Islet of Langerhans (tissue), 1 donor: ENCODE measurements around the gene CDC45.
A peak's percentile ranks its signal among the peaks of the same experiment; 100 is the strongest.

ENCODE experiments used
- FAIRE-seq: peaks from one replicate; lab custom pipeline; 2011; peaks lifted over from hg19 to GRCh38; lab: Jason Lieb, UNC

The CDC45 gene

DNA sequence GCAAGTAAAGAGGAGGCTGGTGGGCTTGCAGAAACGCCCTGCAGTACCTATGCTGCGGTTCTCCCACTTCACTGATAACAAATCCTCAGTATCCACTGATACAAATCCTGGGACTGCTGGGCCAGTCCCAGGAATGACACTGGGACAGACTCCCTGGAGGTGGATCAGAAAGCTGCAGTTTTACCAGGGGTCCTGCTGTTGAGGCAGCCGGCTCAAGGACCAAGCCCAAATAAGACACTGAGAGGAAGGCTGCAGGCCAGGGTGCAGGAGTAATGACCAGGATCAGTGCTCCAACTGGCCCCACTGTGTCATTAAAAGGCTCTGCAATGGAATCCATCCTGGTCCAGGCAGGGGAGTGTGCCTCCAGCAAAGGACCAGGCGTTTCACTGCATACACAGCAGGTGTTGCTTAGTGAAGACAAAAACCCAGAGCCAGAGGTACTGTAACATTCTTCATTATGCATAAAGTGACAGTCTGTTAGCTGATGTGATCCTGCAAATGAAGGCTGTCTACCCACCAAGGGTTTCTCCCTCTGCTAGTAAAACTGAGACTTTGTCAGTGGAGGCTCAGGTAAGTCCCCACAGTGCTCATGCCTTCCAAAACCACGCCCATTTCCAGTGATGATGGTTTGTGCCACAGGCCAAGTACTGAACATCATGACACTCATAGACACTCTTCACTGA, 30.8 kb upstream of the CDC45 start:
- FAIRE-seq: no peak

DNA sequence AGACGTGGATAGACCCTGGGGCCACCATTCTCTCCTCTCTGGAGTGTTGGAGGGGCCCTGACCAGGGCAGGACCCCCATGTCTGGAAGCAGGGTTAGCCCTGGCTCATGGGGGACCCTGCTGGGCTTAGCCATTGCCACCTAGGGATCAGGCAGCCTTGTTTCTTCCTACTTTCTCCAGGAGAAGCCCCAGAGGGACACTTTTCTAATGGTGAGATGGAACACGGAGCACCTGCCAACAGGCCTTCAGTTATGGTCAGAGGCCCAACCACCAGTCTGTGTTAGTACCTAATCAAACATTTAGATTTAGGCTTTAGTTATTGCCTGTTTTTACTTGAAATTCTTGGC, 30.3 kb upstream of the CDC45 start:
- no peak for FAIRE-seq

GRCh38 chr22:19450363-19451175, 29.2 kb upstream of the CDC45 start:
- FAIRE-seq: no peak

DNA sequence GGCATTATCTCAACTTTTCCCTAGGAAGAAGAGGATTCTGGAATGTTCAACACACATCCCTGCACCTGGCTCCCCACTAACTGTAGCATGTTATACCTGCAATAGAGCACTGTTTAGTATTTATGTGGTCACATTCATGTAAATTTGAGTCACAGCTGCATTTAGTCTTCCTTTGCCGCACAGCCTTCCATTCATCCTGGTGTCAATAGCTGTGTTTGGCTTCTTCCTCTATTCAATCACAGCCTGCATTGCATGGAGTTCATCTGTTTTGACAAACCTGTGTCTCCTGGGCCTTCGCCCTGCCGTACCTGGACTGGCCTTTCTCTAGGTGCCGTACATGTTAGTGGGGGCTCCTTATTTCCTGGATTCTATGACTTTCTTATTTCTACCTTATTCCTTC, 28.1 kb upstream of the CDC45 start:
- FAIRE-seq: no peak

DNA sequence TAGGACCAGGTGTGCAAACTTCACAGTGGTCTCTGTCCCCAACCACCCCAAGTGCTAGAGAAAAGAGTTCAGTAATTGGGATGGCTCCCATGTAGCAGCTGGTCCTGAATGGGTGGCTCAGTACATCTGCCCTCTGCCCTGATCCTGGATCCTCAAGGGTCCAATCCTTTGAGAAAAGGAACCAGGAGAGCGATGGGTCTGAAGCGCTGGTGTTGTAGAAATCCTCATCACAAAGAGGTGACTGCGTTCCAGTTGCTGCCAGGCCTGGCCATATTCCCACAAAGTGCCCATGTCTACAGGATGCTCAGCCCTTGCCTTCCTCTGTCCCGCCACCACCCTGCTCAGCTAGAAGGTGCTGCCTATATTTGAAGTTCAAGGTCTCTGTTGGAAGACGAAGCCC, 26.0 kb upstream of the CDC45 start:
- no peak for FAIRE-seq

DNA sequence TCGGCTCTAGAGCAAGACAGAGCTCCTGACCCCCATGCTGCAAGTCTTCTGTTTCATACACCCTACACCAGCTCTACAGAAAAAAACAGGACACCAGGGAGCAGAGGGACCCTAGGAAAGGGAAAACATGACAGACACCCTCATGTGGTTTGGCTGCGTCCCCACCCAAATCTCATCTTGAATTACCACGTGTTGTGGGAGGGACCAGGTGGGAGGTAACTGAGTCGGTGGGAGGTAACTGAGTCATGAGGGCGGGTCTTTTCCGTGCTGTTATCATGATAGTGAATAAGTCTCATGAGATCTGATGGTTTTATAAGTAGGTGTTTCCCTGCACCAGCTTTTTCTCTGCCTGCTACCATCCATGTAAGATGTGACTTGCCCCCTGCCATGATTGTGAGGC, 25.6 kb upstream of the CDC45 start:
- FAIRE-seq: no peak

GRCh38 chr22:19455033-19455432, 24.7 kb upstream of the CDC45 start:
- no peak for FAIRE-seq

- no peak for FAIRE-seq
Observed at GRCh38 chr22:19455585-19456370, 23.9 kb upstream of the CDC45 start.

GRCh38 chr22:19456541-19456940, 23.2 kb upstream of the CDC45 start:
- FAIRE-seq: no peak

- FAIRE-seq: no peak
Observed at GRCh38 chr22:19457828-19458428, 21.8 kb upstream of the CDC45 start.

DNA sequence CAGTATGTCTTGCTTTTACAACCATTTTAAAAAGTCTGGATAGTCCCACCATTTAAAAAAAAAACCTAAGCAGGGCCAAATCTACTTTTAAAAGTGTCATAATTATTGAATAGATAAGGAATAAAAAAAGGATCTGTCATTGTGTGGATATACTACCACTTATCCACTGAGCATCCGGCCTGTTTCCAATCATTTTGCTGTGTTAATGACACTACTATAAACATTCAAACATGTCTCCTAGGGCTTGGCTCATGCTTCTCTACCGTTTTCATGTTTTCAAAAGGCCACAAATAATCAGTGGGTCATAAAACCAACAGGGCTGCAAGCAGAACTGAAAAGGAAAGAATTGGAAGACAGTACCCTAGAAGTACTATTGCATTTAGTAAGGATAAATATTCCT, 19.7 kb upstream of the CDC45 start:
- no peak for FAIRE-seq

DNA sequence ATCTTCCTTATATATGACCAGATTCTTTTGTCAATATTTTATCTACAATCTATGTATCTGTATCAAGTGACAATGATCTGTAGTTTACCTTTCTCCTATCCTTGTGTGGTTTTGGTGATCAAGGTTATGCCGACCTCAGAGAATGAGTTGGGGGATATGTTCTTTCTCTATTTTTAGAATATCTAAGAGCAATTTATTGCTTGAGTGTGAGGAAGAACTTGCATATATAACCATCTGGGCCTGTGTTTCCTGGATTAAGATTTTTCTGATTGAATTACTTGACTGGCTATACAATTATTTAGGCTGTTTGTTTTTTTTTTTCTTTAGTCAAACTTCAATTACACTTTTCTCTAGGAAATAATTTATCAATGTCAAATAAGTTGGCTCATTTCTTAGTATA, 18.2 kb upstream of the CDC45 start:
- peak; percentile 68 for FAIRE-seq

GRCh38 chr22:19463008-19463407, 16.7 kb upstream of the CDC45 start:
- FAIRE-seq: no peak

DNA sequence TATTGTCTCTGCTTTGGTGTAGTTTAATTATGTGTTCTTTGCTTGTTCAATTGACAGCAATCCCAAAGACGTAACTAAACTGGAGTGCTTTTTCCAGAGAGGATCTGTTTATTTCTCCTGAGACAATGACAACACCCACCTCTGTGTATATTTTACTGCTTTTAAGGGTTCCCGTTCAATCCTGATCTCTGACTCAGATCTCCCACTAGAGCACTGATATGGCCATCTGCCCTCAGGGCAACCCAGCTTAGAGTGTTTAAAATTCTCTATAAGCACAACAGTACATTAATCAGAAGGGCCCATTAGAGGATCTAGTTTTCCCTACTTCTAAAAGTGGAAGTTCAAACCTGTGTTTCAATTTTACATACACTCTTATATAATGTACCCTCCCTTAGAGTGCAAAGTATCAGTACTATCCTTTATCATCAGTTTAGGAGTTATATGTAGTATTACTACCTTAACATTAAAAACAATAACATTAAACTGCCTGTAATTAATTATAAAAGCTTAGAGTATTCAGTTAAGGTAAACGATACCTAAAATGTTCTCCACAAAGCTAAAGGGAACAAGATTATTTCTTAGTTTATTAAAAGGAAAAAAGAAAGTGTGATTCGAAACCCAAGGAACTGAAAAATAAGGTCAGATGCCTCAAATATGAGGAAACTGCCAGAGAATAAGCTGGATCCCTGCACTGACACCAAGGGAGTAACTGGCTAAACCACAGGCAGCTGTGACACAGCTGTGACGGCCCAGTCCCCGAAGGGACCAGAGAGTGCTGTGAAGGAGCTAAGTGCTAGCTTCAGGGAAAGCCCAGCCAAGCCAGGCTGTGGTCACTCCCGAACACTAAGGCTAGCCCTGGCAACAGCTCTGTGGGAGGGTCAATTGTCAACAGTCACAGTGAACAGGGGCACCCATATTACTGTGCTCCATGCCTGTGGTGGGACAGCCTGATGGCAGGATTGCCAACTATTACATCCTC, 15.9 kb upstream of the CDC45 start:
- no peak for FAIRE-seq

DNA sequence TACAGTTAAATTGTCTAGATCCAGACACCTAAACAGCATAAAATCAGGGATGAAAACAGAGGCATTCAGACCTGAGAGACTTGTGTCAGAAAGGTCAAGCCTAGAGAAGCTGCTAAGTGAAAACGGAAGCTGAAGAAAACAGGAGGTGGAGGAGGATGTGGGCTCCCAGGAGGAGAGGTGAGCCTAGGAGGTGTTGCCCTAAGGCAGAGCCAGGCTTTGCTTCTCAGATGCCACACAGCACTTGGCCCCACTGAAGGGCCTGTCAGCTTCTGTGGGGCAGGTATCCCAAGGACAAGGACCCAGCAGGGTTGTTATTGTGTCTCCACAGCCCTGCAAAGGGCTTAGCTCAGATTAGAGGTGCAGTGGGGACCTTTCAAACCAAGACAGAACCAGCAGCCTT, 15.2 kb upstream of the CDC45 start:
- FAIRE-seq: no peak

GRCh38 chr22:19464975-19465374, 14.7 kb upstream of the CDC45 start:
- no peak for FAIRE-seq

GRCh38 chr22:19466126-19466716, 13.5 kb upstream of the CDC45 start:
- no peak for FAIRE-seq

GRCh38 chr22:19466848-19467752, 12.6 kb upstream of the CDC45 start:
- no peak for FAIRE-seq

GRCh38 chr22:19467912-19468311, 11.8 kb upstream of the CDC45 start:
- FAIRE-seq: no peak

- no peak for FAIRE-seq
Observed at GRCh38 chr22:19469421-19469820, 10.3 kb upstream of the CDC45 start.
